ENCODE data around the gene GRB7.
"Not testable (repeated sequence)": the region's sequence is repeated elsewhere in the genome, so short reads cannot be mapped to it uniquely, and the experiment has no call there.

GRB7 gene

GRCh38 chr17:39709998-39710964, 27.5 kb upstream of the GRB7 start:
- DNase-seq = no peak

GRCh38 chr17:39711071-39711470, 26.7 kb upstream of the GRB7 start:
- not testable (repeated sequence) for DNase-seq

- DNase-seq = no peak
Measured at GRCh38 chr17:39711851-39712250, 25.9 kb upstream of the GRB7 start.

- no peak for DNase-seq
Measured at GRCh38 chr17:39714234-39714633, 23.5 kb upstream of the GRB7 start.

GRCh38 chr17:39715375-39716072, 22.2 kb upstream of the GRB7 start:
- DNase-seq = no peak

GRCh38 chr17:39716073-39716818, 21.5 kb upstream of the GRB7 start:
- no peak for DNase-seq

GRCh38 chr17:39716879-39717536, 20.7 kb upstream of the GRB7 start:
- no peak for DNase-seq

GRCh38 chr17:39717660-39718059, 20.1 kb upstream of the GRB7 start:
- no peak for DNase-seq

GRCh38 chr17:39719563-39720355, 18.0 kb upstream of the GRB7 start:
- no peak for DNase-seq

GRCh38 chr17:39722104-39722503, 15.6 kb upstream of the GRB7 start:
- DNase-seq = no peak

GRCh38 chr17:39722965-39723848, 14.5 kb upstream of the GRB7 start:
- DNase-seq = no peak

GRCh38 chr17:39724731-39725130, 13.0 kb upstream of the GRB7 start:
- no peak for DNase-seq

- not testable (repeated sequence) for DNase-seq
Measured at GRCh38 chr17:39725923-39726322, 11.8 kb upstream of the GRB7 start.

- no peak for DNase-seq
Measured at GRCh38 chr17:39726617-39727016, 11.1 kb upstream of the GRB7 start.

- DNase-seq = no peak
Measured at GRCh38 chr17:39727556-39727955, 10.2 kb upstream of the GRB7 start.

GRCh38 chr17:39729280-39729851, 8.4 kb upstream of the GRB7 start:
- no peak for DNase-seq

- peak; percentile 97 for DNase-seq
Measured at GRCh38 chr17:39730095-39730921, 7.4 kb upstream of the GRB7 start, which contains the start of gene MIEN1. TSS of gene MIEN1 (minus strand) at chr17:39730532. CDS start at chr17:39730495, 37 bp downstream.

GRCh38 chr17:39732586-39732985, 5.2 kb upstream of the GRB7 start:
- DNase-seq = no peak

- no peak for DNase-seq
Measured at GRCh38 chr17:39735882-39736281, 1.9 kb upstream of the GRB7 start.

Measured in T-helper 9 cell (primary cell).